Measurements from ENCODE around the gene PSMD3.

Gene PSMD3

DNA sequence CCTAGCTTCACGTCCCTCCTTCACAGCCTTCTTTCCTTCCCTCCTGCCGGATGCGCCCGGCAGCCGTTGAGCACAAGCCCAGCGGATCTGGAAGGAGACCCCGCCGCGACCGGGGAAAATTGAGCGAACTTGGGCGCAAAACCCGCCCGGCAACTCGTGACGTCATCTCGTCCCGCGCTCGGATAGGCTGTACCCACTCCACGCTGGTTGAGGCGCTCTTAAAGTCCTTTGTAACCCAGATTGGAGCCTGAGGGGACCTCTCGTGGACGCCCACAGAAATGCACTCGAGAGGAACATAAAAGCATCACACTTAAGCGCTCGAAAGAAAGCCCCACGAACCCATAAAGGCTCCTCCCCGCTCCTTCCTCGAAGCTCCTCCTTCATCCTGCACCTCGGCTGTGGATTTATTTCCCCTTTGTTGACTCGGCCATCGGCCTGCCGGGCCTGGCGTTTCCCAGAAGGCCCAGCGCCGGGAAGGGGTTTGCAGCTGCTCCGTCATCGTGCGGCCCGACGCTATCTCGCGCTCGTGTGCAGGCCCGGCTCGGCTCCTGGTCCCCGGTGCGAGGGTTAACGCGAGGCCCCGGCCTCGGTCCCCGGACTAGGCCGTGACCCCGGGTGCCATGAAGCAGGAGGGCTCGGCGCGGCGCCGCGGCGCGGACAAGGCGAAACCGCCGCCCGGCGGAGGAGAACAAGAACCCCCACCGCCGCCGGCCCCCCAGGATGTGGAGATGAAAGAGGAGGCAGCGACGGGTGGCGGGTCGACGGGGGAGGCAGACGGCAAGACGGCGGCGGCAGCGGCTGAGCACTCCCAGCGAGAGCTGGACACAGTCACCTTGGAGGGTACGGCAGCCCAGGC lies at the start of gene PSMD3:
Gene PSMD3, plus strand, starts transcription at position 457 of the 856 bp plus-strand sequence. Its CDS starts 164 bp downstream, at position 621.
- Histone ChIP-seq H3K4me1 (ENCODE audit: insufficient read depth, low read length) (peaks cover 21% of the 10 kb centered on the region), H3K27me3 (ENCODE audit: control insufficient read depth in 1 of 2, insufficient read depth in 2 of 2, low read length in 2 of 2) (no peaks in the 10 kb centered on the region), H3K9ac (ENCODE audit: low read length) (peak within 1 kb of the TSS; percentile 70), H3K36me3 (ENCODE audit: insufficient read depth, low read length) (peaks cover 15% of the 10 kb centered on the region), H3K4me3 (ENCODE audit: low read depth in 1 of 2, low read length in 2 of 2) (peak within 1 kb of the TSS; percentile 96), H3K9me3 (ENCODE audit: low read length) (no peaks in the 10 kb centered on the region), H3K27ac (ENCODE audit: low read depth, low read length) (peak within 1 kb of the TSS; percentile 93)

- peaks cover 1% of the 10 kb centered on the region for H3K4me1 ChIP-seq (ENCODE audit: insufficient read depth, low read length)
- H3K27me3 ChIP-seq (ENCODE audit: control insufficient read depth in 1 of 2, insufficient read depth in 2 of 2, low read length in 2 of 2), result no peaks in the 10 kb centered on the region
- peaks cover 8% of the 10 kb centered on the region for H3K36me3 ChIP-seq (ENCODE audit: insufficient read depth, low read length)
- H3K27ac ChIP-seq (ENCODE audit: low read depth, low read length), result no peak overlapping the region
- no peak overlapping the region for H3K4me3 ChIP-seq (ENCODE audit: low read depth in 1 of 2, low read length in 2 of 2)
- no peaks in the 10 kb centered on the region for H3K9me3 ChIP-seq (ENCODE audit: low read length)
- H3K9ac ChIP-seq (ENCODE audit: low read length), result no peak overlapping the region
Observed at GRCh38 chr17:39933912-39934311, 46.7 kb upstream of the PSMD3 start.

- no peaks in the 10 kb centered on the region for H3K27me3 ChIP-seq (ENCODE audit: control insufficient read depth in 1 of 2, insufficient read depth in 2 of 2, low read length in 2 of 2)
Observed at GRCh38 chr17:39934324-39934723, 46.3 kb upstream of the PSMD3 start.

GRCh38 chr17:39935909-39936308 lies 44.7 kb upstream of the PSMD3 start:
- peaks cover 6% of the 10 kb centered on the region for H3K4me1 ChIP-seq (ENCODE audit: insufficient read depth, low read length)
- H3K27me3 ChIP-seq (ENCODE audit: control insufficient read depth in 1 of 2, insufficient read depth in 2 of 2, low read length in 2 of 2), result no peaks in the 10 kb centered on the region
- H3K27ac ChIP-seq (ENCODE audit: low read depth, low read length), result no peak overlapping the region
- H3K9ac ChIP-seq (ENCODE audit: low read length), result no peak overlapping the region
- H3K4me3 ChIP-seq (ENCODE audit: low read depth in 1 of 2, low read length in 2 of 2), result no peak overlapping the region
- no peaks in the 10 kb centered on the region for H3K36me3 ChIP-seq (ENCODE audit: insufficient read depth, low read length)
- no peaks in the 10 kb centered on the region for H3K9me3 ChIP-seq (ENCODE audit: low read length)

More at GRCh38 chr17:39934324-39934723, 46.3 kb upstream of the PSMD3 start:
- H3K9me3 ChIP-seq (ENCODE audit: low read length), result no peaks in the 10 kb centered on the region
- no peak overlapping the region for H3K4me3 ChIP-seq (ENCODE audit: low read depth in 1 of 2, low read length in 2 of 2)
- no peak overlapping the region for H3K9ac ChIP-seq (ENCODE audit: low read length)
- peaks cover 2% of the 10 kb centered on the region for H3K4me1 ChIP-seq (ENCODE audit: insufficient read depth, low read length)
- no peak overlapping the region for H3K27ac ChIP-seq (ENCODE audit: low read depth, low read length)
- H3K36me3 ChIP-seq (ENCODE audit: insufficient read depth, low read length), result peaks cover 6% of the 10 kb centered on the region

DNA sequence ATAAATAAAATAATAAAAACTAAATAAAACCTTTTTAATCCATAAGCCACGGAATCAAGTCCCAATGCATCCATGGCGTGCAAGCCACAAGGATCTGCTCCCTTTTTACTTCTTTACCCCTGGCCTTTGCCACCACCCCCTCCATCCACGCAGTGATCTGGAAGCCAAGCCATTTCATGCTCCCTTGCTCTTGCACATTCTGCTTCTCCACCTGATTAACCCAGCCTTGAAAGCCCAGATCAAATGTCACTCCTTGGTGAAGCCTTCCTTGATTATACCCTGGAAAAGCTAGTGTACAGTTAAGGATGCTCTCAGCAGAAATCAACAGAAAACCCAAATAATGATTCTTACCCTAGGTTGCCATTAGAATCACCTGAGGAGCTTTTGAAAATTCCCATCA lies 43.2 kb upstream of the PSMD3 start:
- peaks cover 6% of the 10 kb centered on the region for H3K4me1 ChIP-seq (ENCODE audit: insufficient read depth, low read length)
- no peaks in the 10 kb centered on the region for H3K27me3 ChIP-seq (ENCODE audit: control insufficient read depth in 1 of 2, insufficient read depth in 2 of 2, low read length in 2 of 2)
- H3K9ac ChIP-seq (ENCODE audit: low read length), result no peak overlapping the region
- H3K9me3 ChIP-seq (ENCODE audit: low read length), result no peaks in the 10 kb centered on the region
- no peak overlapping the region for H3K27ac ChIP-seq (ENCODE audit: low read depth, low read length)
- H3K4me3 ChIP-seq (ENCODE audit: low read depth in 1 of 2, low read length in 2 of 2), result no peak overlapping the region
- H3K36me3 ChIP-seq (ENCODE audit: insufficient read depth, low read length), result no peaks in the 10 kb centered on the region

DNA sequence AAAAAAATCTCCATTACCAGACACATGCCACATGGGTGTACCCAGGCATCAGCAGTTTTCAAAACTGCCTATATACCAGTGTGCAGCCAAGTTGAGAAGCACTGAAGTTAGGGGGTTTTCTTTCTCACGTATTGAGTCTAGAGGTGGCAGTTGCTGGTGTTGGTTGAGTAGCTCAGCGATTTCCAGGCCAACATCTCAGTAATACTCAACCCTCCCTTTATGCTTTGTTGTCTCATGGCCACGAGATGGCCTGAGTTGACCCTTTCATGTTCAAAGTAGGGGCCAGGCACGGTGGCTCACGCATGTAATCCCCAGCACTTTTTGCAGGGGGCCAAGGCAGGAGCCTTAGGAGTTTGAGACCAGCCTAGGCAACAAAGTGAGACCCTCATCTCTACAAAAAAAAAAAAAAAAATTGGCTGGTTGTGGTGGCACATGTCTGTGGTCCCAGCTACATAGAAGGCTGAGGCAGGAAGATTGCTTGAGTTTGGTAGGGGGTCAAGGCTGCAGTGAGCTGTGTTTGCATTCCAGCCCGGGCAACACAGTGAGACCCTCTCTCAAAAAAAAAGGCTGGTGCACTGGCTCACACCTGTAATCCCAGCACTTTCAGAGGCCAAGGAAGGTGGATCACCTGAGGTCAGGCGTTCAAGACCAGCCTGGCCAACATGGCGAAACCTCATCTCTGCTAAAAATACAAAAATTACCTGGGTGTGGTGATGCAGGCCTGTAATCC lies 42.3 kb upstream of the PSMD3 start:
- Histone ChIP-seq H3K9me3 (ENCODE audit: low read length) (no peaks in the 10 kb centered on the region), H3K4me3 (ENCODE audit: low read depth in 1 of 2, low read length in 2 of 2) (no peak overlapping the region), H3K36me3 (ENCODE audit: insufficient read depth, low read length) (no peaks in the 10 kb centered on the region), H3K4me1 (ENCODE audit: insufficient read depth, low read length) (peaks cover 6% of the 10 kb centered on the region), H3K27ac (ENCODE audit: low read depth, low read length) (no peak overlapping the region), H3K27me3 (ENCODE audit: control insufficient read depth in 1 of 2, insufficient read depth in 2 of 2, low read length in 2 of 2) (no peaks in the 10 kb centered on the region), H3K9ac (ENCODE audit: low read length) (no peak overlapping the region)

DNA sequence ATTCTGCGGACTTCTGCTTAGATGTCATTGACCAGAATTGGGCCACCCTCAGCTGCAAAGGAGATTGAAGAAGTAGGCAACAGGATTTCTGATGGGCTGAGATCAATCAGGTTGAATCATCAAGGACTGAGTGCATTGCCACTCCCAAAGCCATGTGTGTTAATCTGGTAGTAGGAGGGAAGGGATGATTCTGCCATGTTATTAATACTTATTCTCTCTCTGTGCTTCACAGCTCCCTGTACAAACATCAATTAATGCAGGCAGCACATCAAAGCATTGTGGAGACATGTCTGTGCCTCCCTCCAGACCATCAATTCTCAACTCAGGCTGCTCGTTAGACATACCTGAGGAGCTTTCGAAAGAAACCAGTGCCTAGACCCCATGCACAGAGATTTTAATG lies 41.5 kb upstream of the PSMD3 start:
- no peaks in the 10 kb centered on the region for H3K9me3 ChIP-seq (ENCODE audit: low read length)

GRCh38 chr17:39939588-39940419 lies 40.8 kb upstream of the PSMD3 start:
- H3K4me3 ChIP-seq (ENCODE audit: low read depth in 1 of 2, low read length in 2 of 2), result no peak overlapping the region
- no peaks in the 10 kb centered on the region for H3K9me3 ChIP-seq (ENCODE audit: low read length)
- no peak overlapping the region for H3K9ac ChIP-seq (ENCODE audit: low read length)
- H3K36me3 ChIP-seq (ENCODE audit: insufficient read depth, low read length), result no peaks in the 10 kb centered on the region
- no peaks in the 10 kb centered on the region for H3K27me3 ChIP-seq (ENCODE audit: control insufficient read depth in 1 of 2, insufficient read depth in 2 of 2, low read length in 2 of 2)
- peaks cover 6% of the 10 kb centered on the region for H3K4me1 ChIP-seq (ENCODE audit: insufficient read depth, low read length)
- peak overlapping the region; percentile 0 for H3K27ac ChIP-seq (ENCODE audit: low read depth, low read length)

More for the DNA sequence above, 41.5 kb upstream of the PSMD3 start:
- Histone ChIP-seq H3K36me3 (ENCODE audit: insufficient read depth, low read length) (no peaks in the 10 kb centered on the region), H3K27ac (ENCODE audit: low read depth, low read length) (no peak overlapping the region), H3K27me3 (ENCODE audit: control insufficient read depth in 1 of 2, insufficient read depth in 2 of 2, low read length in 2 of 2) (no peaks in the 10 kb centered on the region), H3K9ac (ENCODE audit: low read length) (no peak overlapping the region), H3K4me3 (ENCODE audit: low read depth in 1 of 2, low read length in 2 of 2) (no peak overlapping the region), H3K4me1 (ENCODE audit: insufficient read depth, low read length) (peaks cover 6% of the 10 kb centered on the region)

DNA sequence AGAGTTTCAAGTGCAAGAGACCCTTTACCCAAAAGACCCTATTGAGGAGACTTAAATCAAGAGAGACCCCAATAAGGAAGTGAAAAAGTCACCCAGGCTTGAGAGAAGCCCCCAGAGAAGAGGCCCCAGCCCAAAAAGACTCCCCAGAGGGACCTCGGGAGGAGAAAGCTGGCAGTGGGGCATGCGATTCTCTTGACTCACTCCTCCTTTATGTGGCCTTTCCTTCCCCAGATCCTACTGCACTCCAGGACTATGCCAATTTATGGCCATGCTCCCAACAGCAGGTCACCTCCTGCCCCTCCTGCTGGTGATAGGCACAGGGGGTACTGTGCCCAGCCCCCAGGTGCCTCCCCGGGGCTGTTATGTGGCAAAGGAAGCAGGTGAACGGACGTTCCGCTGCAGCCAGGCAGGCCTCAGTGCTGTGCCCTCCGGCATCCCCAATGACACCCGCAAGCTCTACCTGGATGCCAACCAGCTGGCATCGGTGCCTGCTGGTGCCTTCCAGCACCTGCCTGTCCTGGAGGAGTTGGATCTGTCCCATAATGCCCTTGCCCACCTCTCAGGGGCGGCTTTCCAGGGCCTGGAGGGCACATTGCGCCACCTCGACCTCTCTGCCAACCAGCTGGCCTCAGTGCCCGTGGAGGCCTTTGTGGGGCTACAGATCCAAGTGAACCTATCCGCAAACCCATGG lies 36.8 kb upstream of the PSMD3 start:
- peaks cover 6% of the 10 kb centered on the region for H3K4me1 ChIP-seq (ENCODE audit: insufficient read depth, low read length)
- no peaks in the 10 kb centered on the region for H3K36me3 ChIP-seq (ENCODE audit: insufficient read depth, low read length)
- no peak overlapping the region for H3K9ac ChIP-seq (ENCODE audit: low read length)
- H3K9me3 ChIP-seq (ENCODE audit: low read length), result no peaks in the 10 kb centered on the region
- H3K27ac ChIP-seq (ENCODE audit: low read depth, low read length), result no peak overlapping the region
- no peaks in the 10 kb centered on the region for H3K27me3 ChIP-seq (ENCODE audit: control insufficient read depth in 1 of 2, insufficient read depth in 2 of 2, low read length in 2 of 2)
- no peak overlapping the region for H3K4me3 ChIP-seq (ENCODE audit: low read depth in 1 of 2, low read length in 2 of 2)

GRCh38 chr17:39944393-39944711 lies 36.3 kb upstream of the PSMD3 start:
- no peak overlapping the region for H3K27ac ChIP-seq (ENCODE audit: low read depth, low read length)
- peaks cover 4% of the 10 kb centered on the region for H3K4me1 ChIP-seq (ENCODE audit: insufficient read depth, low read length)
- H3K9ac ChIP-seq (ENCODE audit: low read length), result no peak overlapping the region
- no peaks in the 10 kb centered on the region for H3K27me3 ChIP-seq (ENCODE audit: control insufficient read depth in 1 of 2, insufficient read depth in 2 of 2, low read length in 2 of 2)
- no peak overlapping the region for H3K4me3 ChIP-seq (ENCODE audit: low read depth in 1 of 2, low read length in 2 of 2)
- H3K36me3 ChIP-seq (ENCODE audit: insufficient read depth, low read length), result no peaks in the 10 kb centered on the region
- H3K9me3 ChIP-seq (ENCODE audit: low read length), result no peaks in the 10 kb centered on the region

All from muscle layer of colon (tissue), 2 donors.